HL-60 (cell line): Measurements from ENCODE around the gene KIF26B.

Source experiments
- CTCF ChIP-seq: IDR thresholded peaks from one replicate; pipeline ENCODE4 v1.5.1; 2011; ENCODE audit warnings: low read length, control low read depth, inconsistent platforms; ENCODE audit not compliant: insufficient read depth
- GABPA ChIP-seq: IDR thresholded peaks from 2 replicates; pipeline ENCODE4 v1.6.1; 2012; ENCODE audit warnings: low read depth
- POLR2AphosphoS5 ChIP-seq: IDR thresholded peaks from 2 replicates; pipeline ENCODE4 v1.6.1; 2012; ENCODE audit warnings: low read depth
- REST ChIP-seq: IDR thresholded peaks from 2 replicates; pipeline ENCODE4 v1.6.1; 2012; ENCODE audit warnings: low read depth; ENCODE audit not compliant: insufficient replicate concordance

- TF ChIP-seq CTCF (no peak), POLR2AphosphoS5 (no peak), REST (no peak), GABPA (no peak)
Observed at GRCh38 chr1:245530937-245531336, 376.2 kb downstream of the KIF26B start.
